Keratinocyte (primary cell): ENCODE data around the gene LCN2.

Experiments
- EZH2 ChIP-seq: IDR thresholded peaks from one replicate; pipeline ENCODE4 v1.6.1; 2012; ENCODE audit warnings: inconsistent platforms, mild to moderate bottlenecking, low read length, moderate library complexity
- TF ChIP-seq, protein P1 (sequence below), 3 experiments: IDR thresholded peaks in 1 of 3; conservative IDR thresholded peaks in 1 of 3; optimal IDR thresholded peaks in 1 of 3; 2 replicates in 2 of 3; 3 replicates in 1 of 3; pipeline versions ENCODE3 to v1.5.1; 2011; ENCODE audit warnings: low read length in 3 of 3, mild to moderate bottlenecking in 3 of 3, moderate library complexity in 2 of 3, control low read depth in 1 of 3, inconsistent platforms in 1 of 3; ENCODE audit not compliant: insufficient read depth in 2 of 3; ENCODE audit errors: extremely low read depth in 1 of 3

DNA sequence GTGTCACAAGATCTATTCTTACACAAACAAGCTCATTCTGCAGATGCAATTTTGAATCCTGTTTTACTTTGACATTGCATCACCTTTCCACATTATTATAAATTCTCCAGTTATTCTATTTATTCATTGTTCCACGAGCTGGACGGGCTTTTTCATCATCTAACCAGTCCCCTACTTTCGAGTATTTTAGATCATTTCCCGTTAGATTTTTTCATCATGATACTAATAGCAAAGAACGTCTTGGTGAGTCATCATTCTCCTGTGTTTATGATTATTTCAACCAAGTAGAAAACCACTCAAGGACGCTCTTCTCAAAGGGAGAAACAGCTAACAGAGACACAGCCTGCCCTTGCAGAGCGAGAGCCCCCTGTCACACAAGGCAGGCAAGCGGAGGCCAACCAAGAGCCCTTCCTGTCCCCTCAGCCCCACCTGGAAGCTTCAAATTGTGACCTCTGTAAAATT lies 25.9 kb downstream of the LCN2 start:
- TF ChIP-seq, protein P1, sequence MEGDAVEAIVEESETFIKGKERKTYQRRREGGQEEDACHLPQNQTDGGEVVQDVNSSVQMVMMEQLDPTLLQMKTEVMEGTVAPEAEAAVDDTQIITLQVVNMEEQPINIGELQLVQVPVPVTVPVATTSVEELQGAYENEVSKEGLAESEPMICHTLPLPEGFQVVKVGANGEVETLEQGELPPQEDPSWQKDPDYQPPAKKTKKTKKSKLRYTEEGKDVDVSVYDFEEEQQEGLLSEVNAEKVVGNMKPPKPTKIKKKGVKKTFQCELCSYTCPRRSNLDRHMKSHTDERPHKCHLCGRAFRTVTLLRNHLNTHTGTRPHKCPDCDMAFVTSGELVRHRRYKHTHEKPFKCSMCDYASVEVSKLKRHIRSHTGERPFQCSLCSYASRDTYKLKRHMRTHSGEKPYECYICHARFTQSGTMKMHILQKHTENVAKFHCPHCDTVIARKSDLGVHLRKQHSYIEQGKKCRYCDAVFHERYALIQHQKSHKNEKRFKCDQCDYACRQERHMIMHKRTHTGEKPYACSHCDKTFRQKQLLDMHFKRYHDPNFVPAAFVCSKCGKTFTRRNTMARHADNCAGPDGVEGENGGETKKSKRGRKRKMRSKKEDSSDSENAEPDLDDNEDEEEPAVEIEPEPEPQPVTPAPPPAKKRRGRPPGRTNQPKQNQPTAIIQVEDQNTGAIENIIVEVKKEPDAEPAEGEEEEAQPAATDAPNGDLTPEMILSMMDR (optimal IDR thresholded peaks at IDR 0.05 in 1 of 3, IDR thresholded peaks at IDR 0.05 in 1 of 3, conservative IDR thresholded peaks at IDR 0.05 in 1 of 3; ENCODE audit: extremely low read depth in 1 of 3, insufficient read depth in 2 of 3, low read length in 3 of 3), result no peak
- no peak for TF ChIP-seq EZH2
